ENCODE data around the gene USH1C. TPM values are rescaled to one million over a fixed set of nuclear protein-coding genes. Genes with fewer than 3 reads are reported as not detected.

USH1C gene
- total and polyA plus RNA-seq, 9 of the 15 experiments (the other 6 are each of a cell fraction or from before 2014, with no cell fraction given) = 0.04 TPM; not detected in 8

DNA sequence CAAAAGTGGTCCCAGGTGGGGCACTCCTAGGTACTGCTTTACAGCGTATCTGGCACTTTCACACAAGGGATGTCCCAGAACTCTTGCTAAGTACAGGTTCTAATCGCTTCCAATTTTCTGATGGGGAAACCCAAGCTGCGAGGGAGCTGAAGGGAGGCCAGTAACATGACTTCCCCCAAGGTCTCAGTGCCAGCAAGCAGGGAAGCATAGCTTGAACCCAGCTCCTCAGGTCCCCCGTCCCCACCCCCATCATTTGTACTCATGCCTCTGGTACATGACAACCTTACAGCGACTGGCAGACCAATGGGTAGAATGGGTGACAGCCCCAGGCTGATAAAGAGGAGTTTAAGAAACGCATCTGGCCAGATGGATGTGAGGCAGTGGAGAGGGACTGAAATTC lies 66.9 kb downstream of the USH1C start:
- FAIRE-seq = no peak
- Histone ChIP-seq H3K9ac (ENCODE audit: insufficient read depth in 1 of 2, low read depth in 2 of 2, low read length in 2 of 2) (no peak overlapping the region), H3K9me3 (replicated peaks; ENCODE audit: control insufficient read depth, insufficient read depth, low read depth, low read length) (no peaks in the 10 kb centered on the region), H3K4me2 (ENCODE audit: insufficient read depth, low read length) (no peak overlapping the region), H3K4me3 (no peak overlapping the region), H3K27ac (ENCODE audit: extremely low read depth, low read depth, low read length) (no peak overlapping the region), H3K4me1 (replicated peaks in 1 of 2; ENCODE audit: control insufficient read depth in 2 of 2, insufficient read depth in 2 of 2, low read length in 2 of 2) (peaks cover 0 to 8% of the 10 kb centered on the region in 2 experiments; a peak in 1 of 5 replicates), H2AFZ (ENCODE audit: low read depth, low read length) (no peak overlapping the region), H3K36me3 (ENCODE audit: control insufficient read depth, insufficient read depth, low read length) (no peaks in the 10 kb centered on the region), H4K20me1 (replicated peaks; ENCODE audit: control insufficient read depth, insufficient read depth, low read length) (no peaks in the 10 kb centered on the region), H3K79me2 (ENCODE audit: control insufficient read depth, insufficient read depth, low read length) (no peaks in the 10 kb centered on the region), H3K9me1 (ENCODE audit: control insufficient read depth, insufficient read depth, low read length) (no peaks in the 10 kb centered on the region), H3K27me3 (ENCODE audit: control insufficient read depth in 2 of 2, insufficient read depth in 2 of 2, low read length in 2 of 2) (peaks cover 9 to 55% of the 10 kb centered on the region in 2 experiments; a peak in 4 of 5 replicates)
- DNase-seq (ENCODE audit: extremely low read depth in 1 of 4, low spot score in 3 of 4) = no peak
- 6% methylated on average over 5 of the region's 6 CpGs for WGBS (ENCODE audit: insufficient coverage, low coverage, missing lambda C conversion rate)
- CTCF ChIA-PET (ENCODE audit: low intra/inter-chr PET ratio) = no interaction called here
- no TSS peak for BruUV-seq (replicated peaks)
- ATAC-seq = no peak
- POLR2A ChIA-PET = no interaction called here
- intact Hi-C loops (cut with micrococcal nuclease) = no loop called here
- in situ Hi-C loops (cut with MboI) = no loop called here
- TF ChIP-seq, protein P1, sequence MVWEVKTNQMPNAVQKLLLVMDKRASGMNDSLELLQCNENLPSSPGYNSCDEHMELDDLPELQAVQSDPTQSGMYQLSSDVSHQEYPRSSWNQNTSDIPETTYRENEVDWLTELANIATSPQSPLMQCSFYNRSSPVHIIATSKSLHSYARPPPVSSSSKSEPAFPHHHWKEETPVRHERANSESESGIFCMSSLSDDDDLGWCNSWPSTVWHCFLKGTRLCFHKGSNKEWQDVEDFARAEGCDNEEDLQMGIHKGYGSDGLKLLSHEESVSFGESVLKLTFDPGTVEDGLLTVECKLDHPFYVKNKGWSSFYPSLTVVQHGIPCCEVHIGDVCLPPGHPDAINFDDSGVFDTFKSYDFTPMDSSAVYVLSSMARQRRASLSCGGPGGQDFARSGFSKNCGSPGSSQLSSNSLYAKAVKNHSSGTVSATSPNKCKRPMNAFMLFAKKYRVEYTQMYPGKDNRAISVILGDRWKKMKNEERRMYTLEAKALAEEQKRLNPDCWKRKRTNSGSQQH (CRISPR knock-in tag; IDR thresholded peaks at IDR 0.05) = no peak
- TF ChIP-seq, protein P2, sequence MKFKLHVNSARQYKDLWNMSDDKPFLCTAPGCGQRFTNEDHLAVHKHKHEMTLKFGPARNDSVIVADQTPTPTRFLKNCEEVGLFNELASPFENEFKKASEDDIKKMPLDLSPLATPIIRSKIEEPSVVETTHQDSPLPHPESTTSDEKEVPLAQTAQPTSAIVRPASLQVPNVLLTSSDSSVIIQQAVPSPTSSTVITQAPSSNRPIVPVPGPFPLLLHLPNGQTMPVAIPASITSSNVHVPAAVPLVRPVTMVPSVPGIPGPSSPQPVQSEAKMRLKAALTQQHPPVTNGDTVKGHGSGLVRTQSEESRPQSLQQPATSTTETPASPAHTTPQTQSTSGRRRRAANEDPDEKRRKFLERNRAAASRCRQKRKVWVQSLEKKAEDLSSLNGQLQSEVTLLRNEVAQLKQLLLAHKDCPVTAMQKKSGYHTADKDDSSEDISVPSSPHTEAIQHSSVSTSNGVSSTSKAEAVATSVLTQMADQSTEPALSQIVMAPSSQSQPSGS (CRISPR knock-in tag; IDR thresholded peaks at IDR 0.05) = no peak
- TF ChIP-seq SP1 (CRISPR knock-in tag; IDR thresholded peaks at IDR 0.05) (no peak), CHD4 (IDR thresholded peaks at IDR 0.05; ENCODE audit: insufficient read depth, insufficient replicate concordance, low read depth, low read length, poor library complexity, severe bottlenecking) (no peak), NFE2L1 (tag; IDR thresholded peaks at IDR 0.05; ENCODE audit: borderline replicate concordance, low read depth) (no peak), RBM15 (IDR thresholded peaks at IDR 0.05; ENCODE audit: insufficient read depth, low read length) (no peak), ZZZ3 (IDR thresholded peaks at IDR 0.05) (no peak), MYBL2 (IDR thresholded peaks at IDR 0.05; ENCODE audit: low read depth) (no peak), MYBL2 (CRISPR knock-in tag; IDR thresholded peaks at IDR 0.05; ENCODE audit: borderline replicate concordance) (no peak), MYC (IDR thresholded peaks at IDR 0.05; ENCODE audit: low read depth, low read length) (no peak), MYC (CRISPR knock-in tag; IDR thresholded peaks at IDR 0.05; ENCODE audit: borderline replicate concordance, low read depth) (no peak), CSDE1 (IDR thresholded peaks at IDR 0.05) (no peak), ZFX (CRISPR knock-in tag; IDR thresholded peaks at IDR 0.05) (no peak), POLR2A (conservative IDR thresholded peaks at IDR 0.05) (no peak), ZNF444 (CRISPR knock-in tag; IDR thresholded peaks at IDR 0.05) (no peak), NFATC3 (IDR thresholded peaks at IDR 0.05) (no peak)
- TF ChIP-seq, protein P3, sequence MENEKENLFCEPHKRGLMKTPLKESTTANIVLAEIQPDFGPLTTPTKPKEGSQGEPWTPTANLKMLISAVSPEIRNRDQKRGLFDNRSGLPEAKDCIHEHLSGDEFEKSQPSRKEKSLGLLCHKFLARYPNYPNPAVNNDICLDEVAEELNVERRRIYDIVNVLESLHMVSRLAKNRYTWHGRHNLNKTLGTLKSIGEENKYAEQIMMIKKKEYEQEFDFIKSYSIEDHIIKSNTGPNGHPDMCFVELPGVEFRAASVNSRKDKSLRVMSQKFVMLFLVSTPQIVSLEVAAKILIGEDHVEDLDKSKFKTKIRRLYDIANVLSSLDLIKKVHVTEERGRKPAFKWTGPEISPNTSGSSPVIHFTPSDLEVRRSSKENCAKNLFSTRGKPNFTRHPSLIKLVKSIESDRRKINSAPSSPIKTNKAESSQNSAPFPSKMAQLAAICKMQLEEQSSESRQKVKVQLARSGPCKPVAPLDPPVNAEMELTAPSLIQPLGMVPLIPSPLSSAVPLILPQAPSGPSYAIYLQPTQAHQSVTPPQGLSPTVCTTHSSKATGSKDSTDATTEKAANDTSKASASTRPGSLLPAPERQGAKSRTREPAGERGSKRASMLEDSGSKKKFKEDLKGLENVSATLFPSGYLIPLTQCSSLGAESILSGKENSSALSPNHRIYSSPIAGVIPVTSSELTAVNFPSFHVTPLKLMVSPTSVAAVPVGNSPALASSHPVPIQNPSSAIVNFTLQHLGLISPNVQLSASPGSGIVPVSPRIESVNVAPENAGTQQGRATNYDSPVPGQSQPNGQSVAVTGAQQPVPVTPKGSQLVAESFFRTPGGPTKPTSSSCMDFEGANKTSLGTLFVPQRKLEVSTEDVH (IDR thresholded peaks at IDR 0.05; ENCODE audit: low read depth, partially characterized antibody) = no peak
- TF ChIP-seq, protein P4, sequence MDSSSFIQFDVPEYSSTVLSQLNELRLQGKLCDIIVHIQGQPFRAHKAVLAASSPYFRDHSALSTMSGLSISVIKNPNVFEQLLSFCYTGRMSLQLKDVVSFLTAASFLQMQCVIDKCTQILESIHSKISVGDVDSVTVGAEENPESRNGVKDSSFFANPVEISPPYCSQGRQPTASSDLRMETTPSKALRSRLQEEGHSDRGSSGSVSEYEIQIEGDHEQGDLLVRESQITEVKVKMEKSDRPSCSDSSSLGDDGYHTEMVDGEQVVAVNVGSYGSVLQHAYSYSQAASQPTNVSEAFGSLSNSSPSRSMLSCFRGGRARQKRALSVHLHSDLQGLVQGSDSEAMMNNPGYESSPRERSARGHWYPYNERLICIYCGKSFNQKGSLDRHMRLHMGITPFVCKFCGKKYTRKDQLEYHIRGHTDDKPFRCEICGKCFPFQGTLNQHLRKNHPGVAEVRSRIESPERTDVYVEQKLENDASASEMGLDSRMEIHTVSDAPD (CRISPR knock-in tag; IDR thresholded peaks at IDR 0.05) = no peak
